Measurements from ENCODE around the gene WWTR1.

DNA sequence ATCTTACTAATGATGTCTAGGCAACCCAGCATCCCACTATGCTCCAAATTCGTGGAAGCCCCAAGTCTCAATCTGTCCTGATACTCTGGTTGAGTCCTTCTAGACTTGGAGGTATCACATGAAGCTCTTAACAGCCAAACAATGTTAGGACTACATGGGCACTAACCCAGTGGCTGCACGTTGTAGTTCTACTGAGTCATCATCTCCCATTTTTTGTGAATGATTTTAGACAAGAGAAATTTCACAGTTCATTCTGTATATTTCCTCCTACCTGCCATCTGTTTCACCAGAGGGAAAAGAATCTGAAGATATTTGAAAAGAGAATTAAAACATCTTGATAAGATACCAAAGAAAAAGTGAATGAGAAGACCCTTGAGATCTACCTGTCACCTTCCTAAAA lies 9.8 kb upstream of the WWTR1 start:
- TF ChIP-seq, protein P1, sequence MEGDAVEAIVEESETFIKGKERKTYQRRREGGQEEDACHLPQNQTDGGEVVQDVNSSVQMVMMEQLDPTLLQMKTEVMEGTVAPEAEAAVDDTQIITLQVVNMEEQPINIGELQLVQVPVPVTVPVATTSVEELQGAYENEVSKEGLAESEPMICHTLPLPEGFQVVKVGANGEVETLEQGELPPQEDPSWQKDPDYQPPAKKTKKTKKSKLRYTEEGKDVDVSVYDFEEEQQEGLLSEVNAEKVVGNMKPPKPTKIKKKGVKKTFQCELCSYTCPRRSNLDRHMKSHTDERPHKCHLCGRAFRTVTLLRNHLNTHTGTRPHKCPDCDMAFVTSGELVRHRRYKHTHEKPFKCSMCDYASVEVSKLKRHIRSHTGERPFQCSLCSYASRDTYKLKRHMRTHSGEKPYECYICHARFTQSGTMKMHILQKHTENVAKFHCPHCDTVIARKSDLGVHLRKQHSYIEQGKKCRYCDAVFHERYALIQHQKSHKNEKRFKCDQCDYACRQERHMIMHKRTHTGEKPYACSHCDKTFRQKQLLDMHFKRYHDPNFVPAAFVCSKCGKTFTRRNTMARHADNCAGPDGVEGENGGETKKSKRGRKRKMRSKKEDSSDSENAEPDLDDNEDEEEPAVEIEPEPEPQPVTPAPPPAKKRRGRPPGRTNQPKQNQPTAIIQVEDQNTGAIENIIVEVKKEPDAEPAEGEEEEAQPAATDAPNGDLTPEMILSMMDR (IDR thresholded peaks at IDR 0.05): no peak
- TF ChIP-seq POLR2A (IDR thresholded peaks at IDR 0.05): no peak
- no peak for TF ChIP-seq EP300 (IDR thresholded peaks at IDR 0.05)
- TF ChIP-seq POLR2AphosphoS5 (IDR thresholded peaks at IDR 0.05): no peak

Measured in upper lobe of left lung (tissue), 4 donors.